IPS-NIHi7 (cell line): ENCODE results near the gene DNAJC19.

Experiments used
- DNase-seq: peaks from one replicate; pipeline ENCODE4 v3.0.0; 2012; ENCODE audit warnings: mixed read lengths; ENCODE audit errors: extremely low spot score

DNAJC19 gene

DNA sequence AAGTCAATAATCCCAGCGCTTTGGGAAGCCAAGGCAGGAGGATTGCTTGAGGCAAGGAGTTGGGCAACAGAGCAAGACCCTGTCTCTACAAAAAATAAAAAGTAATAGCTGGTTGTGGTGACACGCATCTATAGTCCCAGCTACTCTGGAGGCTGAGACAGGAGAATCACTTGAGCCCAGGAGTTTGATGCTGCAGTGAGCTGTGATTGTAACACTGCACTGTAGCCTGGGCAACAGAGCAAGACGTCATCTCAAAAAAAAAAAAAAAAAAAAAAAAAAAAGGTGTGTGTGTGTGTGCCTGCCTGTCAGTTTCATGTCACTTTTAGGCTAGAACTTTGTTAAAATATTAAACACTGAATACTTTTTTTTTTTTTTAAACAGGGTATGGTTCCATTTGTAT lies 28.4 kb downstream of the DNAJC19 start:
- no peak for DNase-seq

DNA sequence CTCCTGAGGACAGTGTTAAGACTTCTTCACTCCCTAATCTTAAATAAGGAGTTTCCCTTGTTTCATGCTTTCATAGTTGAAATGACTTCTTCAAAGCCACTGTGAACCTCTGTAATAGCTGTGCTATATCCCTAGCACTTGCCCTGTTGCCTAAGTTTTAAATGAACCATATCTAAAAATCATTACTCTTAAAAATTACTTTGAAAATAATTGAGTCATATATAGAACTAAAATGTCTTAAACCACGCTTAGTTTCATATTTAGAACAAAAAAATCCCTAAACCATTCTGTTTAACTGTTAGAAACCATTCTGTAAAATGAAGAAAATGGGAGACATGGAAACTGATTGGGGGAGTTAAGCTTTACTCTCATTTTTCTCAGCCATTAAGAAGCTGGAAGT lies 29.8 kb downstream of the DNAJC19 start:
- no peak for DNase-seq

DNA sequence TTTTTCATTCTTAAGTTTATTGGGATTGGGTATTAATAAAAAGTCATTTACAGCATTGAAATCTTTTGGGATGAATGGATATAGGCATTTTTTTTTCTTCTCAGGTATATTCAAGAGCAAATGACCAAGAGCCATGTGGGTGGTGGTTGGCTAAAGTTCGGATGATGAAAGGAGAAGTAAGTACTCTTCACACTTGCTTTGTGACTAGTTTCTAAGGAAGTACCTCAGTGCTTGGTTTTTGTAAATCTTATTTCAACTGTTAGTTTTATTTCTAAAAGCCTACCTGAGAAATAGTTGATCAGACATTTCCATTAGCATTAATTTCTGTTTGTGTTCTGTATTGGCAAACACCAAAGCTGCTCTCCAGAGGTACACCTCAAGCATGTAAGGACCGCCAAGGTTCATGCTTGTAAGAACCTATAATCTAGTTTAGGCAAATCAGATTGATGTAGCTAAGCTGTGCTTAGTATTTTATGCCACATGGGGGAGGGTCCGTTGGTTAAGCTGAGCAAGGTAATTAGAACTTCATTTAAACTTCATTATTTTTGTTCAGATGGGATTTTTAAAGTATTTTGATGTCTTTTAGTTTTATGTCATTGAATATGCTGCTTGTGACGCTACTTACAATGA lies 41.7 kb downstream of the DNAJC19 start:
- DNase-seq, result no peak

DNA sequence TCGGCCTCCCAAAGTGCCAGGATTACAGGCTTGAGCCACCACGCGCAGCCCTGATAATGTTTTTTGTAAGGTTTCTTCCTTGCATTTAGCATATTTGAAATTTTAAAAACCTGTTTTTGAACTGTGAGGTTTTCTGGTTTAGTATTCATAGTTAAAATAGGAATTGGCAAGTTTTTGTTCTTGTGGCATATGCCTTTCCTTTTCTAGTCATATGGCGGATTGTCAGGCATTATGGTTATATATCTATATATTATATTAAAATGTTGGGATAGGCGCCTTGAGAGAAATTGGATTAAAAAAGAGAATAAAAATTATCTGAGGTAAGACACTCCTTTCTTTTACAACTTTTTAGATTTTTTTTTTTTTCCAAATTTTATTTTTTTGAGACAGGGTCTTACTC lies 48.7 kb downstream of the DNAJC19 start:
- no peak for DNase-seq

DNA sequence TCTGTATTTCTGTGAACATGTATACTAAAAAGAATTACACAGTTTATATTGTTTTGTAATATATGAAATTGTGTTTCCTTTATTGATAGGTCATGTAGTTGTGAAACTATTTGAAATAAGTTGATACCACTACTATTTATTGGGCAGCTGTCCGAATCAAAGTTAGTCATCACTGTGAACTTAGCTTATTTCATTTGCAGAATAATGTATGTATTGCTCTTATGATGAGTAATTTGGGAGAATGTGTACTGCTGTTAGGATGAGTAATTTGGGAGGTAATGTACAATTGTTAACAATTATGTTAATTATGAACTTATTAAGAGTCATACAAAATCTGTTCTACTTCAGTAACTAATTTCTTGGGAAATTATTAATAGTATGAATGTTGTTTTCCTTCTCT lies 54.9 kb downstream of the DNAJC19 start:
- DNase-seq, result no peak
